NCI-H1436 treated with DMSO at 0.1 percent for 48 hours (cell line): ENCODE results near the gene PKDCC.

ENCODE experiments used
- DNase-seq: peaks from one replicate; lab custom pipeline; 2025; lab: John Stamatoyannopoulos, UW

The PKDCC gene

DNA sequence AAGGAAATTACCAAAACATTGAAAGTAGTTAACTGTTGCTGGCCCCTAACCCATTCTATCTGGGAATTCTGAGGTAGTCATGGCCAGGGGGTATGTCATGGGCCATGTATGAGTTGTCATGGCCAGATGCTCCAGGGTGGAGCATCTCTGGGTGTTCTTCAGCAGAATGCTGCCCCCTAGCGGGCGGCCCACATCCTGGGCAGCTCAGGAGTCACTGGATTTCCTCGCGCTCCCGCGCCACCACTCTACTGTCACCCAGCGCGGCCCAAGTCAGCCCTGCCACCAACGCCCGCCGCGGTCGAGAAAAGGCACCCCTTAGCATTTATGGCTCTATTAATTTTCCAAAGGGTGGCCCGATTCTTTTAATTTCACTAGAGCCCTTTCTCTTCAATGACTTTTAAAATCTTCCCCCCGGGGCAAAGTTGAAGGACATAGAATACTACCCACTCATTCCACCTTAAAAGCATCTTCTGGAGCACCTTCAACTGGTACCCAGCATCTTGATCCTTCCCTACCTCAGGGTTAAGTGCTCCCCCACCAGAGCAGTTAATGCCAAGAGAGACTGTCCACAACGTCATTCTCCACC, 41.6 kb downstream of the PKDCC start:
- DNase-seq, result no peak

DNA sequence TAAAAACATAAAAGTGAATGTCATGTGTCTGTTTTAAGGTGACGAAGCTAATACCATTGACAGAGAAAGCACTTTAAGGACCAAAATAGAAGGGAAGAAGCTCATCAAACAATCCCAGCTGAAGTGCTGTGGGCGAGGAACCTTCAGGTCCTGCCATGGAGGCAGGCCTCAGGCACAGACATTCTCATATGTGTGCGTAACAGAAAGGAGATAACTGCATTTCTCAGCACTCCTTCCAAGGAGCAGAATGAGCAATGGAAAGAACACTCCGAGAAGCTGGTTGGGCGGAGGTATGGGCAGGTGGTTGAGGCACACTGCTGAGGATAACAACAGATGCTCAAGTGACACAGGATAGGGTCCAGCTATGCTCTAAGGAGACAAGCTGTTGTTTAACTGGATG, 42.4 kb downstream of the PKDCC start:
- no peak for DNase-seq

DNA sequence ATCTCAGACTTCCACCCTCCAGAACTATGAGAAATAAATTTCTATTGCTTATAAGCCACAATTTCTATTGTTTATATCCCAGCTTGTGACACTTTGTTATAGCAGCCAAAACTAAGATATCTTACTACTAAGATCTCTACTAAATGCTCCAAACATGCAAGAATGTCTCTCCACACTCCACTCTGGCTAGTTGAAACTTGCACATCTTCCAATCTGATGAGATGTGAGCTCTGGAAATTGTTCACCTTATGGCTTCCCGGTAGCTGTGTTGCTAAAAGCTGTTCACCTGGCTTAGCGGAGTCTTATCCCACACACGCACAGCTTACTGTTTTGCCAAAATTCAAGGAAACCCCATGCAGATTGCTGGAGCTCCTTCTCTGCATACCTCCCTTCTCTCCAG, 43.9 kb downstream of the PKDCC start:
- DNase-seq, result no peak

DNA sequence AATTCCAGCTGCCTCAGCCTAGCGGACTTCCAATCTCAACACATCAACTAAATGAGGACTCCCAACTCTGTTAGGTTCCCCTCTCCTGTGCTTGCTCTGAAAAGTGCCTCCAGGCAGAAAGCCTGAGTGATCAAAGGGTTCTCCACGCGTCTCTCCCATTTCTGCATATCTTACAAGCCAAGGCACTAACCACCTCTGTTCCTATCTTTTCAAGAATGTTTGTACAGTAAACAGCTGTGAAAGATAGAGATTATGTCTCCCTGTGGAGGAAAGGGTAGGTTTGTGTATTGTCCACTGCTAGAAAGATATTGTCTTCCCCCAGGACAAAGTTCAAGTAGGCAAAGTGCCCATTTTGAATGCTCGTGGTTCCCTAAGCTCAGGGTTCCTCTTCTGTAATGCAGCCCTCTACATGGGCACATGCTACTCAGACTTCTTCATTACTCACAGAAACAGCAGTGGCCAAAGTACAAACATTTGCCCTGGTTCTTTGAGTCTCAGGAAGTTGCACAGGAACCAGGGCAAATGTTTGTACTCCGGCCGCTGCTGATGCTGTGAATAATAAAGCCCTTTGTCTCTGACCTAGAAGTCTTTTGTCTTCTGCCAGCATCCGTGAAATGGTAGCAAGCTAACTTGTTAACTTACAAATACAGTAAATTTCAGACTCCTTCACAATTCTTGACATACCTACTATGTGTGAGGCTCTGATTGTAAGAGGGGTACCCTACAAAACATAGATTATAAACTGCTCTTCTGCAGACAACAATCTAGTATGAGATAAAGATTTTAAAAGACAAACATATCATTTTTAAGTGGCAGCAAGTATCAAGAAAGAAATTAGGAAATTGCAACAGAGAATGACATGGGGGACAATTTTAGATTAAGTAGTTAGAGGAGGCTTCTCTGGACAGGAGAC, 44.5 kb downstream of the PKDCC start:
- DNase-seq, result no peak

DNA sequence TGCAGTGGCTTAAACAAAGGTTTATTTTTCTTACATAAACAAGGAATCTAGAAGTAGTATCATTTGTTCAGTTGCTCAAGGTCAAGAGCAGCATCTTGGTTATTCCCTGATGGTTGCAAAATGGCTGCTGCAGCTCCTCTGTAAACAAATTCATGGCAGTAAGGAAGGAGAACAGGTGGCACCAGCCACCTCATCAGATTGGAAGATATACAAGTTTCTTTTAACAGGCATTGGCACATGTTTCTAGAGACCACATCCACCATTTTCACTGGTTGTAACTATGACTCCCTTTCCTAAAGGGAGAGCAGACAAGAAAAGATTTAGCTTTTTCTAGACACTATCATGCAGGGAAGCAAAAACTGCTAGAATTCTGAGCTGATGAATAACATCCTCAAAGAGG, 46.3 kb downstream of the PKDCC start:
- no peak for DNase-seq

DNA sequence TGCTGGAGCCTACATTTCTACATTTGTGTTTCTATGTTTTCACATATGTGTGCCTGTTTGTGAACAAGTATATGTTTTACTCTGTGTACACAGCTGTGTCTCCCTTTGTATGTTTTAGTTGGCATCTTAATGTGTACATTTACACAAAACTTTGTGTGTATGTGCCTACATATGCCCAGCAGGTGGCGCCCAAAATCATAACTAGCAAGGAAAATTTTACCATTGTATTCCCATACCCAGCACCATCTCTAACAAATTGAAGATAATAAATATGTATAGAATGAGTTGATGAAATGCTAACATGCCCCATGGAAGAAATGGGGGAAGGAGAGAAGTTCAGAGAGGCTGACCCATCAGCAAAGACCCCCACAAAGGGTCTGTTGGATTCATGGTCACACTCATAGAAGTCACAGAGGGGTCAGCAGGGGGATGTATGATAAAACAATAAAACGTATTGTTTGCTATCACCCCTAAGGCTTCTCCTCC, 48.1 kb downstream of the PKDCC start:
- no peak for DNase-seq

DNA sequence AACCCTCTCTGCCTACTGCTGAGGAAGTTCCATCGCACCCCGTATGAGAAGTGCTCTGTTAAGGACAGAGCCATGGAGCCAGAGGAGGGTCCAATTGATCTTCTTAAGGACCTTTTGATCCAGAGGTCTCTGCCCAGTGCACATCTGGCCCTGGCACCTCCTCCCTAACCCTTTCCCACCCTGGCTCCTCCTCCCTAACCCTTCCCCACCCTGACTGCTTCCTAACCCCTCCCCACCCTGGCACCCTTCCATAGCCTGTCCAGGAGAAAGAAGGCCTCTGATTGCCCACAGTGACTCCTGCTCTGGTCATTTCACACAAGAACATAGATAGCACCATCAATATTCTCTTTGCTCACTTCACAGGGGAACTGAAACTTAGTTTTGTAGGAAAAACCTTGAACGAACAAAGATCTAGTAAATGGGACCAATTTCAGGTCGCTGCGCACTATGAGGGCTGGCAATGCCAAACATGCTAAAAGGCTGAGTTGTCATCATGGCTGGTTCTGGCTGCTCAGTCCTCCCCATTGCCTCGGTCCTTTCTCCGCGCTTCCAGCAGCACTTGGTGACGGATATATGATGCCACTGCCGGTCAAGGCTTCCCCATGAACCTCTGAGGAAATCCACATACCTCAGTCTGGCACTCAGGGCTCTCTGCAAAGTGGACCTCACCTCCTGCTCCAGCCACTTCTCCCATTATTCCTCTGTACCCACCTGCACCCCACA, 49.2 kb downstream of the PKDCC start:
- no peak for DNase-seq

DNA sequence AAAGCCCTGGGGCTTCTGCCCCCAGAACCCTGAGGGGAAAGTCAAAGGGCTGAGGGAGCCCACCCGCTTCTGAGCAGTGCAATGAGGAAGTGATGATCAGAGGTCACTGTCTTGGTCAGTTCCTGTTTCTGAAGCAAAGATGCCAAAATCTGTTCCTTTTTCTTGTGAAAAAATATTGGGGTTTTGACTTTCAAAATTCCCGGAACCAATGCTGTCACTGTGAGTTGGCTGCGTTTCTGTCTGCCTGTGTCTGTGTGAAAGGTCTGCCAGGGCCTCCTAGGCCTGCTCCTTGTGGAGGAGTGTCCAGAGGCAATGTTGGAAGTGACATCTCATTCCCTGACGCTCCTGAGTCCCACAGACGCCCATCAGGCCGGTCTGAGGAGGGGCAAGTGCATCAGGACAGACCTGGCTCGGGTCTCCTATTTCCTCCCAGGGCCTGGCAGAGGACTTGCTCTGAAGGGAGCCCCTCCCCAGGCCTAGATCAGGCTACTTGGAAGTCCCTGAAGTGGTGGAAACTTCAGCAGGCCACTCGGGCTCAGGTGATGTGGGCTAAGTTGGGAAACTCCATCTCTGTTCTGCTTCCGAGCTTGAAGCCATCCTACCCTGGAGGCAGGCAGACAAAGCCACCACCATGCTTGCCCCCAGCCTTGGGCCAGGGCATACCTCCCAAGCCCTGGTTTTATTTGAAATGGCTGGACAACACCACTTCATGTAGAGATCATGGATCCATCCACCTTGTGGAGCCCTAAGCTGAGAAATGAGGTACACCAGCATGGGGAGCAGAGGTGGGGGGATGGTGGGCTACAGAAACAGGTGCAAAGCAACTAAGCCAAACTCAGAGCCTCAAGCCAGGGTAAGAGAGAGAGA, 51.0 kb downstream of the PKDCC start:
- DNase-seq, result no peak

DNA sequence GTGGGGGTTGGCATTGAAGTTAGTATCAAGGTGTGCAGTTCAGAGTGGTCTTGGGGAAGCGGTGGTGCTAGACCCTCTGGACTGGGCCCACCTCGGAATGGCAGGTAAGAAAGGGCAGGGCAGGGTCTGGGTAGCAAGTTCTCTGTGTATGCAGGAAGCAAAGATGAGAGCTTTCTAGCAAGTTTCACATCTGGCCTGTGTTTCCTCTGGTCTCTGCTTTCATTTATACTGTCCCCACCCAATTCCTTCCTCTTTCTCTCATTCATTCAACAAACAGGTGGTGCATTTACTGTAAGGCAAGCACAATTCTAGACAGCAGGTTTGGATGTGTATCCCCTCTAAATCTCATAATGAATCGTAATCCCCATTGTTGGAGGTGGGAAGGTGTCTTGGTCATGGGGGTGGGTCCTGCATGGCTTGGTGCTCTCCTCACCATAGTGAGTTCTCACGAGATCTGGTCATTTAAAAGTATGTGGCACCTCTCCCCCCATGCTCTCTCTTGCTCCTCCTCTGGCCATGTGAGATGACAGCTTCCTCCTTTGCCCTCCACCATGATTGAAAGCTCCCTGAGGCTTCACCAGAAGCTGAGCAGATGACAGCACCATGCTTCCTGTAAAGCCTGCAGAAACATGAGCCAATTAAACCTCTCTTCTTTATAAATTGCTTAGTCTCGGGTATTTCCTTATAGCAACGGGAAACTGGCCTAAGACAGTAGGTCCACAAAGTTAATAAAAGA, 51.8 kb downstream of the PKDCC start:
- DNase-seq, result no peak

DNA sequence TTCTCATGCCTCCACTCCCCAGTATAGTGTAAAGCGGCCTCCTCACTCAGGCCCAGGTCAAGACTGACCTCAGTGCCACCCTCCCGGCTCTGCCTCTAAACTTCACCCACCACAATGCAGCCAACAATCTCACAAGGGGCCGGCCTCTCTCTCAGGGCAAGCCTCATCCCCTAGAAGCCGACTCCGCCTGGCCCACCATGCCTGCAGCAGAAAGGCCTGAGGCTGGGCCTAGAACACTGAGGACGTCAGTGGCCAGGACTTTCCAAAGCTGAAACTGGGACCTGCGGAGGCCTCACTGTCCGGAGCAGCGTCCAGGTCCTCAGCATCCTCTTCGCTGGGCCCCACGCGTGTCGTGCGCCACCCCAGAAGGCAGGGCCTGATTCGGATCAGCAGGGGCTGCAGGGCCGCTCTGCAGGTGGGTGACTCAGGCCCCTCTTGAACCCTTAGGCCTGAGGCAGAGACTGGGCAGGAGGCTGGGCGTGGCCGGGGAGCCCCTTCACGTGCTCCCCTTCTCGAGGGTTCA, 52.9 kb downstream of the PKDCC start:
- DNase-seq, result no peak

DNA sequence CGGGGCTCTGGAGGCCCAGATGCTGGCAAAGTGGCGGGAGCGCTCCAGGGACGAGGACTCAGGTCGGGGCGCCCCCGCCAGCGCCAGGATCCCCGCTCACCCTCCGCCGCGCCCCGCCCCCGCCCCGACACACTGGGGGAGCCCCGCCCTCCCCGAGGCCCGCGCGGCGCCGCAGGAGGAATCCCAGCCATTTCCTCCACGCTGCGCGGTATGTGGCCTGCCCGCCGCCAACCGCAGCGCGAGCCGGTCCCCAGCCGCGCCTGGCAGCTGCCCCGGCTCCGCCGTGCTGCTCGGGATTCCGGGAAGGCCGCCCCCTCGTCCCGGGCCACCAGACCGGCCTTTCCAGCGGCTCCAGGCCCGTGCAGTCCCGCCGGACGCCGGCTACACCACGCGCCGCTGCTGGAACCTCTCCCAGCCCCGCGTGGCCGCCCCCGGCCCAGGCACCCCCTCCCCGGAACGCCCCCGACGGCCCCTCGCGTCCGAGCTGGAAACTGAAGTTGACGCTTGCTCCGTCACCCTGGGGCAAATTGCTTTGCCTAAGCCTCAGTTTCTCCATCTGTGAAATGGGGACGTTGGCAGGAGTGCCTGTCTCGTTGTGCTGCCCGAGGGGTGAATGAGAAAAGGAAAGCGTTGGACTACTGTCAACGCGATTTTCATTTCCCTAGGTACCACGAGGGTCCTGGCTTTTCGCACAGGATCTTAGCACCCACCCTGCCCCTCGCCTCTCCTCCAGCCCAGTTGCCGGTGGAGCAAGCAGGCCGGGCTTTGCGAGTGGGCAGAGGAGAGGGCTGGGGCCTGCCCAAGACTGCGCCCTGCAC, 53.6 kb downstream of the PKDCC start:
- DNase-seq, result no peak

DNA sequence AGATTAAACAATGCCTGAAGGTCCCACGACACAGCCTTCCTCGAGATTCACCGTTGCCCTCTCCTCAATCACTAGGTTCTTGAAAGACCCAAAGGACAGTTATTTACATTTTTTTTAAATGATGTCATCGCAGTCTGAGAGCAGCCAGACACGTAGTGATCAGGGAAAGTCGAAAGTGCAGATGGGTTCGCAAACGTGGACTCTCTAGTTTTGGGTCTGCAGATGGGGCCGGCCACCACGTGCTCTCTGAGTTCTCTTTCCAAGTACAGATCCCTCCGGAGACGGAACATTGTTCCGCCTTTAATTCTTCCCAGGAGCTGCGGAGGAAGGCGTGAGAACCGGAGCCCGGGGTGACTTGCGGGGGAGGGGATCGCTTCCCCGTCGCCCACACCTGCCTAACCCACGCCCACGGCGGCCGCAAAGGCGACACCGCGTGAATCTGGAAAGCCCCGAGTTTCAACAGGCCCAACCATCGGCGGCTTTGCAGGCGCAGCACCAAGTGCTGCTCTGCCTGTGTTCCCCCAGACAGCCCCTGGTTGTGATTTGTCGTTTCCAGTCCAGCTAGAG, 54.3 kb downstream of the PKDCC start:
- no peak for DNase-seq

DNA sequence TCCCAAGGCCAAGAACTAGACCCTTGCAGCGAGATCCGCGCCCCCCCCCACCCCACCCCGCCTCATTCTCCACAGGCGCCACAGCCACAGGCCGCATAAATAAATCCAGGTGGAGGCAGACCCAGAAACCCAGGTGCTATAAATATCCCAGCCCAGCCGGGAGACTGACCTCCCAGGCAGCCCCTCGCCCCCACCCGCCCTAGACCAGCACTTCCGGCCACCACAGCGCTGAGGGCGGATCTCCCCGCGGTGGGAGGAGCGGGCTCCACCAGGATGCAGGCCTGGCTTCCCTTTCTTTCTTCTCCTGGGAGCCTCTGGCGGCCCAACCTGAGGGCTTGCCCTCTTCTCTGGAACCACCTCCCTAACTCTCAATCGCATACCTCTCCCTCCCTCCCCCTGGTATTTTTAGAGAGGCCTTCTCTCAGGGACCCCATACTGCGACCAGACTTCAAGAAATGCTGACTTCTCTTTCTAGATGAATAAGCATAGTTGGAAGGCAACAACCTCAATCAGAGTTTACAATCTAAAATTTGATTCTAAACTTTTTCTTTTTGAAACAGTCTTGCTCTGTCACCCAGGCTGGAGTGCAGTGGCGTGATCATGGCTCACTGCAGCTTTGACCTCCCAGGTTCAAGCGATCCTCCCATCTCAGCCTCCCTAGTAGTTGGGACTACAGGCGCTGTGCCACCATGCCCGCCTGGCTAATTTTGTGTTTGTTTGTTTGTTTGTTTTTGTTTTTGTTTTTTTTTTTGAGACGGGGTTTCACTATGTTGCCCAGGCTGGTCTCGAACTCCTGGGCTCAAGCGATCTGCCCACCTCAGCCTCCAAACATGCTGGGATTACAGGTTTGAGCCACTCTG, 55.0 kb downstream of the PKDCC start:
- DNase-seq, result no peak

DNA sequence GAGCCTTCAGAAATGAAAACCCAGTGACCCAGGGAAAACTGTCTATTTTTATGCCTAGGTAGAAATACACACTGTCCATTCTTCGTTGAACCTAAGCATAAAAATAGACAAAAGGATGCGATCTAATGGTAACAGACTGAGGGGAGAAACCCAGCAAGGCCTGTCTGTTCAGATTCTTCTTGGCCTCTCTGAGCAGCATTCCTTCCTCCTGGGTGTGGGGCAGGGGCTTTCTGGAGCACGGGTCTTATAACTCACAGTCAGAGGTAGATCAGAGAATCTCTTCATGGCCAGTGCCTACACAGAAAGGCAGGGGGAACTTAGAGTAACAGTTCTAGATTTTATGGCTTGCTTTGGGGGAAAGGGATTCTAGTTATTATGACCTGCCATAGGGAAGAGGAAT, 56.0 kb downstream of the PKDCC start:
- no peak for DNase-seq

DNA sequence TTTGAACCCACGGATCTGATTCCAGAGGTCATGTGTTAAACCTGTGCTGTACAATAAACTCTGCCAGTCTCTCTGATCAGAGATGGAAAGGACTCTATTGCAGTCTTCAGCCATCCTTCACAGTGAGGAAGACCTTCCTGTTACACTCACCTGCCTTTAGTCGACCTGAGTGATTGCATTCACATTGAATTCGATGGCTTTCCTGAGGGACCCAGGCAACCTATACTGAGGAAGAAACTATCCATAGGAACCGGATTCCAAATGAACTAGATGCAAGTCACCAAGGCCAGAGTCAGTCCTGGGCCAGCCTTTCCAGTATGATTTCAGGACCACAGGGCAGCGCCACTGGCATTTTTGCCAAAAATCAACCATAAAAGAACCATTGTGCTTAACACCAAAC, 56.8 kb downstream of the PKDCC start:
- DNase-seq, result no peak

DNA sequence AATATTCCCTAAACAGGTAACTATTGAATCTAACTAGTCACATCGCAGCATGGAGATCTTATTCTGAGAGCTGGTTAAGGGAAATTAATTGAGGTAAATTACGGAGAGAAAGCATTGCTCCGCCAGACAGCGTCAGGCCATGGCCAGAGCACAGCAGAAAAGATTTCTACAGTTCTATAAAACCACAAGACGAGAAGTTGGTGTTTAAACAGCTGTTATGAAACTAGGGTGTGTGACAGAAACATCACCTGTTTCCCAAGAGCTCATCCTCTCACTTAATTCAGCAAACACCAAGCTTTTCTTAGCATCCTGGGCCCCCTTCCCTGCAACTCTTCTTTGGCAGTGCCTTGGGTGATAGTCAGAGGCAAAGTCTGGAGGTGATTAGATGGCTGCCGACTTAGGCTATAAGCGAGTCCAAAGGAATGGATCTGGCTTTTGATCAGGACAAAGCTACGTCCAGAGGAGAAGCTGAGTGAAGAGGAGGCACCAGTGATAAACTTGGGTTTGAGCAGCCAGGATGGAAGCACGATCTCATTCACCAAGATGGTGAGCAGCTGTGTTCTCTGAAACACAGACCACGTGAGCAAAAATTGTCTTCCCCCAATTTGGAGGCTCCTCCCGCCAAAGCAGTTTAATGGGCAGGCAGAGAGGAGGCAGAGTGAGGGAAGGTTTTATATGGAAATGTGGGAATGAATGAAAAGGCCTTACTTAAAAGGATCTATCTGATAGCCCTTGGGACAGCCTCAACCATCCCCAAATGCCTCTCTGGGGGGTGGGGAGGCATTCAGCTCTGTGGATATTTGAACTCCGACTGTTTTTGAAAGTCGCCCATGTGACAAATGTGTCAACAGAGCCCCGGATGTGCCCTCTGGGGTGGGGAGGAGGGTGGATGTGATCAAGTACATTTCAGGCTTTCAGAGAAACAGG, 57.8 kb downstream of the PKDCC start:
- no peak for DNase-seq

DNA sequence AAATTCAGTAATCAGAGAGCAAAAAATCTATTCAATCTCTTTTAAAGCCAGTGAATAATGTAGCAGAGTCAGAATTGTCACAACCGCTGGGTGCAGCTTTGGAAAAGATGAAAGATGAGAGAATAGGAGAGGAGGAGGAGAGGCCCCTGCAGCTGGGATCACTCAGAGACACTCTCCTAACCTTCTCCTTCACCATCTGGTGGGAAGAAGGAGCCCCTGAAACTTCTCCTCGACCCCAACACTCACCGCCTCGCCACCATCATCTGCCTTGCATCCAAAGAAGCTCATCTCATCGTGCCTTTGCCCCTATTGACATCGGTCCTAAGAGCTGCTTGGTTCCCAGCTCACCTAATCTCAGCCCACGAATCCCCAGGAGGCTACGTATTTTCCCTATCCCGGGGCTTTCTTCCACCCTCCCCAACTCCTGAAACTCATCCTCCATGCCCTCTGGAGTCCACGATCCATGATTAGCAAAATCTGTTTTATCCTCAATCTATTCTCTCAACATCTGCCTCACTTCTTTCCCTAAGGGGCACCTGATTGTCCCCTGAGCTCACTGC, 58.5 kb downstream of the PKDCC start:
- no peak for DNase-seq
